K562 (cell line): Measurements from ENCODE around the gene FIG4. TPM values are rescaled to one million over a fixed set of nuclear protein-coding genes. Genes with fewer than 3 reads are reported as not detected.
A peak's percentile ranks its signal among the peaks of the same experiment; 100 is the strongest.

Experiments used
- ATAC-seq: fragments of 200-7000 bp; cut with Tn5 transposase; 3 replicates; pipeline ENCODE4 v1.9.1; 2020; ENCODE audit warnings: moderate library complexity
- BruUV-seq: library from RNA; stranded (reverse); fragments of 400-500 nt; replicated peaks from 2 replicates; lab custom pipeline; 2021; lab: Mats Ljungman, UMichigan
- CTCF ChIA-PET: fragments of 300-600 bp; formaldehyde crosslinking; extraction: SDS; loops from one replicate; lab custom pipeline; 2021; ENCODE audit warnings: low intra/inter-chr PET ratio; lab: Yijun Ruan, JAX
- POLR2A ChIA-PET: fragments of 300-600, 350-650 bp; sonication (Branson Sonifier 250); formaldehyde crosslinking; extraction: SDS; loops from one replicate; lab custom pipeline; 2021; ENCODE audit warnings: antibody characterized with exemption, inconsistent platforms; lab: Yijun Ruan, JAX
- DNase-seq, 4 experiments: peaks; one replicate each; pipeline versions ENCODE4 v3.0.0 to v3.0.0-alpha.2; 2011 to 2018; ENCODE audit warnings: low spot score in 3 of 4, mixed read lengths in 3 of 4; ENCODE audit errors: extremely low read depth in 1 of 4
- FAIRE-seq: peaks from 2 replicates; lab custom pipeline; 2011; peaks lifted over from hg19 to GRCh38; lab: Jason Lieb, UNC
- H2AFZ ChIP-seq: 2 replicates; pipeline ENCODE4 v1.6.0; 2011; ENCODE audit warnings: low read depth, low read length, control low read depth, inconsistent platforms
- H3K27ac ChIP-seq: fragments of 200-600 bp; 3 replicates; pipeline ENCODE4 v1.8.0; 2011; ENCODE audit warnings: low read depth, mild to moderate bottlenecking, control low read depth, inconsistent platforms, low read length, moderate library complexity, mixed read lengths; ENCODE audit errors: extremely low read depth
- H3K27me3 ChIP-seq, 2 experiments: fragments of 300-600 bp in 1 of 2; 2 replicates in 1 of 2; 3 replicates in 1 of 2; pipeline versions ENCODE4 v1.6.0 to v1.8.0; 2011; ENCODE audit warnings: inconsistent platforms in 2 of 2, low read length in 2 of 2, mild to moderate bottlenecking in 1 of 2, mixed read lengths in 1 of 2, moderate library complexity in 1 of 2; ENCODE audit not compliant: control insufficient read depth in 2 of 2, insufficient read depth in 2 of 2
- H3K36me3 ChIP-seq: fragments of 300-600 bp; 3 replicates; pipeline ENCODE4 v1.8.0; 2011; ENCODE audit warnings: mild to moderate bottlenecking, low read length, inconsistent platforms; ENCODE audit not compliant: control insufficient read depth, insufficient read depth
- H3K4me1 ChIP-seq, 2 experiments: fragments of 200-600 bp in 1 of 2; replicated peaks in 1 of 2; 2 replicates in 1 of 2; 3 replicates in 1 of 2; pipeline versions ENCODE4 v1.5.1 to v1.8.0; 2011; ENCODE audit warnings: inconsistent platforms in 2 of 2, low read length in 2 of 2, mild to moderate bottlenecking in 1 of 2, mixed read lengths in 1 of 2, moderate library complexity in 1 of 2; ENCODE audit not compliant: control insufficient read depth in 2 of 2, insufficient read depth in 2 of 2
- H3K4me2 ChIP-seq: 2 replicates; pipeline ENCODE4 v1.6.1; 2011; ENCODE audit warnings: low read length, control low read depth, inconsistent platforms, mixed read lengths; ENCODE audit not compliant: insufficient read depth
- H3K4me3 ChIP-seq: fragments of 200-600 bp; sonication (generic), shearing (Covaris generic); 2 replicates; pipeline ENCODE4 v1.5.1; 2016; ENCODE audit warnings: control low read depth, inconsistent platforms
- H3K79me2 ChIP-seq: fragments of 200-600 bp; 3 replicates; pipeline ENCODE4 v1.8.0; 2011; ENCODE audit warnings: low read length, inconsistent platforms; ENCODE audit not compliant: control insufficient read depth, insufficient read depth
- H3K9ac ChIP-seq, 2 experiments: 2 replicates each; pipeline versions ENCODE4 v1.6.0 to v1.6.1; 2011; ENCODE audit warnings: low read depth in 2 of 2, low read length in 2 of 2, control low read depth in 1 of 2, inconsistent platforms in 1 of 2, mild to moderate bottlenecking in 1 of 2, mixed read lengths in 1 of 2; ENCODE audit not compliant: insufficient read depth in 1 of 2
- H3K9me1 ChIP-seq: one replicate; pipeline ENCODE4 v1.6.0; 2011; ENCODE audit warnings: inconsistent platforms, mild to moderate bottlenecking, low read length, moderate library complexity; ENCODE audit not compliant: control insufficient read depth, insufficient read depth
- H3K9me3 ChIP-seq: replicated peaks from 2 replicates; pipeline ENCODE4 v1.5.1; 2011; ENCODE audit warnings: low read depth, low read length, inconsistent platforms; ENCODE audit not compliant: control insufficient read depth, insufficient read depth
- H4K20me1 ChIP-seq: replicated peaks from 2 replicates; pipeline ENCODE4 v1.6.1; 2011; ENCODE audit warnings: low read length, inconsistent platforms, mixed read lengths; ENCODE audit not compliant: control insufficient read depth, insufficient read depth
- BHLHE40 ChIP-seq: IDR thresholded peaks from 2 replicates; pipeline ENCODE4 v1.6.1; 2011; ENCODE audit warnings: low read length, improper control_type of control experiment
- BRD9 ChIP-seq: fragments of 450-650 bp; IDR thresholded peaks from 2 replicates; pipeline ENCODE4 v1.6.1; 2018; ENCODE audit warnings: low read depth; ENCODE audit not compliant: partially characterized antibody
- DEAF1 ChIP-seq: fragments of 450-650 bp; formaldehyde crosslinking; IDR thresholded peaks from 2 replicates; pipeline ENCODE4 v1.4.0; 2020; ENCODE audit warnings: mild to moderate bottlenecking, moderate library complexity
- E4F1 ChIP-seq: fragments of 250-450 bp; sonication (Bioruptor Pico); IDR thresholded peaks from 2 replicates; pipeline ENCODE4 v1.5.0; 2021; ENCODE audit warnings: mild to moderate bottlenecking, borderline replicate concordance
- JUNB ChIP-seq: fragments of 450-650 bp; formaldehyde crosslinking; conservative IDR thresholded peaks from 2 replicates; pipeline ENCODE4 v1.4.0; 2020; ENCODE audit warnings: mild to moderate bottlenecking
- MAFG ChIP-seq: fragments of 450-650 bp; conservative IDR thresholded peaks from 2 replicates; pipeline ENCODE4 v1.6.1; 2016; ENCODE audit warnings: missing genetic modification characterization, missing compliant biosample characterization
- RAD51 ChIP-seq: fragments of 450-650 bp; IDR thresholded peaks from 2 replicates; pipeline ENCODE4 v1.7.1; 2016; ENCODE audit warnings: low read depth, mild to moderate bottlenecking, borderline replicate concordance
- SLC30A9 ChIP-seq: fragments of 250-450 bp; sonication (Bioruptor Pico); IDR thresholded peaks from 2 replicates; pipeline ENCODE4 v1.8.0; 2022; ENCODE audit warnings: mild to moderate bottlenecking, moderate library complexity
- SMC3 ChIP-seq: conservative IDR thresholded peaks from 2 replicates; pipeline ENCODE4 v1.6.1; 2011; ENCODE audit warnings: low read depth, low read length, improper control_type of control experiment; ENCODE audit not compliant: insufficient read depth
- TBL1XR1 ChIP-seq, 2 experiments: IDR thresholded peaks; 2 replicates each; pipeline ENCODE4 v1.6.1; 2012; ENCODE audit warnings: improper control_type of control experiment in 2 of 2, low read length in 2 of 2, mild to moderate bottlenecking in 1 of 2
- ZBED1 ChIP-seq: IDR thresholded peaks from 2 replicates; pipeline ENCODE4 v1.6.1; 2014
- WGBS: fragments of 100-300 bp; shearing (Covaris generic); methylation state at CpG from one replicate; pipeline ENCODE4 v1.1.6; 2016; ENCODE audit warnings: low coverage, mixed read lengths; ENCODE audit not compliant: insufficient coverage; ENCODE audit errors: missing lambda C conversion rate; 5-methylcytosine and 5-hydroxymethylcytosine counted together
- in situ Hi-C: fragments of 300-500 bp; cut with MboI; formaldehyde crosslinking; loops from 4 replicates; pipeline ENCODE4 v1.15.0; 2018; ENCODE audit warnings: inconsistent platforms, mixed read lengths
- intact Hi-C: fragments of 100-400 bp; cut with micrococcal nuclease; formaldehyde crosslinking; loops from 2 replicates; pipeline ENCODE4 v1.14.2; 2022
- polyA plus RNA-seq, 8 experiments: library from polyadenylated mRNA; depleted of rRNA in 4 of 8; stranded (reverse) in 5 of 8; unstranded in 3 of 8; fragments of >200 nt; fragmentation: Nextera tagmentation in 2 of 8; fragmentation: Illumina TruSeq in 1 of 8; extraction: Ambion mirVana in 2 of 8; extraction: Trizol in 1 of 8; gene quantifications; 2 replicates each; pipeline versions ENCODE4 v1.2.1 to v1.2.3, GENCODE V29; 2011 to 2014; ENCODE audit warnings: inconsistent platforms in 1 of 8, missing spikeins in 1 of 8
- total RNA-seq, 7 experiments: library from RNA; depleted of rRNA in 6 of 7; stranded (reverse); fragments of >200 nt in 6 of 7; fragmentation: Illumina TruSeq in 2 of 7; extraction: Trizol in 2 of 7; gene quantifications; 2 replicates each; pipeline versions ENCODE4 v1.2.1 to v1.2.3, GENCODE V29; 2011 to 2021; ENCODE audit warnings: low replicate concordance in 1 of 7

Gene FIG4
- total and polyA plus RNA-seq, 9 of the 15 experiments (the other 6 are each of a cell fraction or from before 2014, with no cell fraction given): 1.5 to 6.8 (median 4.3) TPM

- no peaks in the 10 kb centered on the region for H3K79me2 ChIP-seq
- H3K27me3 ChIP-seq: no peaks in the 10 kb centered on the region
- H3K36me3 ChIP-seq: no peaks in the 10 kb centered on the region
- H4K20me1 ChIP-seq: no peaks in the 10 kb centered on the region
- H3K4me3 ChIP-seq: no peak overlapping the region
- DNase-seq (peak in 1 of 4 experiments; percentile 51), ATAC-seq (no peak), FAIRE-seq (no peak)
- H3K27ac ChIP-seq: no peak overlapping the region
- H3K9me1 ChIP-seq: no peaks in the 10 kb centered on the region
- no peak overlapping the region for H3K9ac ChIP-seq
- in situ Hi-C loops (no loop called here), intact Hi-C loops (no loop called here)
- no peak overlapping the region for H2AFZ ChIP-seq
- H3K4me1 ChIP-seq: no peaks in the 10 kb centered on the region
- no peak overlapping the region for H3K4me2 ChIP-seq
- no peaks in the 10 kb centered on the region for H3K9me3 ChIP-seq
- CTCF ChIA-PET: interaction anchor here (0.5 kb wide), 1 partner anchor 482 kb away, joined by 3 read pairs; no protein-coding TSS in a partner anchor
- WGBS: under 1% methylated on average over 7 of the region's 7 CpGs
- POLR2A ChIA-PET: no interaction called here
- no TSS peak for BruUV-seq
- TF ChIP-seq E4F1 (CRISPR knock-in tag) (no peak), RAD51 (peak; percentile 95), BHLHE40 (peak; percentile 68), BRD9 (no peak), TBL1XR1 (IDR thresholded peaks at IDR 0.05; ENCODE audit: low read length in 2 of 2) (no peak), ZBED1 (no peak), SLC30A9 (no peak), MAFG (tag) (0 out of 2 replicates have a peak, but pooled peaks have one; percentile 7), SMC3 (no peak), DEAF1 (CRISPR knock-in tag) (no peak), JUNB (CRISPR knock-in tag) (no peak)
These were observed 176.2 kb downstream of the FIG4 start for GRCh38 chr6:109867009-109867969.
